HEK293T (cell line): ENCODE measurements around the gene MAGEA8.

ENCODE experiments used
- ARNT ChIP-seq: fragments of 450-650 bp; IDR thresholded peaks from 2 replicates; pipeline ENCODE4 v1.6.1; 2017; ENCODE audit warnings: mild to moderate bottlenecking
- BHLHE40 ChIP-seq: fragments of 450-650 bp; IDR thresholded peaks from 2 replicates; pipeline ENCODE4 v1.6.1; 2016; ENCODE audit warnings: mild to moderate bottlenecking, moderate library complexity, borderline replicate concordance
- CTBP1 ChIP-seq: fragments of 450-650 bp; IDR thresholded peaks from 2 replicates; pipeline ENCODE4 v1.6.1; 2016; ENCODE audit warnings: borderline replicate concordance
- ELF4 ChIP-seq: fragments of 450-650 bp; IDR thresholded peaks from 2 replicates; pipeline ENCODE4 v1.6.1; 2017; ENCODE audit warnings: antibody characterized with exemption
- FOXA1 ChIP-seq: fragments of 450-650 bp; IDR thresholded peaks from 2 replicates; pipeline ENCODE4 v1.6.1; 2016; ENCODE audit warnings: mild to moderate bottlenecking
- FOXK2 ChIP-seq: fragments of 450-650 bp; IDR thresholded peaks from 2 replicates; pipeline ENCODE4 v1.6.1; 2016; ENCODE audit warnings: mild to moderate bottlenecking
- FOXM1 ChIP-seq: fragments of 450-650 bp; IDR thresholded peaks from 2 replicates; pipeline ENCODE4 v1.6.1; 2017; ENCODE audit warnings: mild to moderate bottlenecking, borderline replicate concordance
- HDGF ChIP-seq: fragments of 450-650 bp; IDR thresholded peaks from 2 replicates; pipeline ENCODE4 v1.6.1; 2017; ENCODE audit warnings: antibody characterized with exemption, borderline replicate concordance
- L3MBTL2 ChIP-seq: fragments of 450-650 bp; conservative IDR thresholded peaks from 2 replicates; pipeline ENCODE4 v1.6.1; 2016; ENCODE audit warnings: mild to moderate bottlenecking
- NFRKB ChIP-seq: fragments of 450-650 bp; IDR thresholded peaks from 2 replicates; pipeline ENCODE4 v1.6.1; 2016; ENCODE audit warnings: mild to moderate bottlenecking, moderate library complexity
- PKNOX1 ChIP-seq: fragments of 450-650 bp; IDR thresholded peaks from 2 replicates; pipeline ENCODE4 v1.6.1; 2016
- SP1 ChIP-seq: fragments of 450-650 bp; IDR thresholded peaks from 2 replicates; pipeline ENCODE4 v1.6.1; 2017
- SUZ12 ChIP-seq: fragments of 450-650 bp; IDR thresholded peaks from 2 replicates; pipeline ENCODE4 v1.6.1; 2016; ENCODE audit warnings: mild to moderate bottlenecking
- ZNF384 ChIP-seq: fragments of 450-650 bp; IDR thresholded peaks from 2 replicates; pipeline ENCODE4 v1.6.1; 2016

DNA sequence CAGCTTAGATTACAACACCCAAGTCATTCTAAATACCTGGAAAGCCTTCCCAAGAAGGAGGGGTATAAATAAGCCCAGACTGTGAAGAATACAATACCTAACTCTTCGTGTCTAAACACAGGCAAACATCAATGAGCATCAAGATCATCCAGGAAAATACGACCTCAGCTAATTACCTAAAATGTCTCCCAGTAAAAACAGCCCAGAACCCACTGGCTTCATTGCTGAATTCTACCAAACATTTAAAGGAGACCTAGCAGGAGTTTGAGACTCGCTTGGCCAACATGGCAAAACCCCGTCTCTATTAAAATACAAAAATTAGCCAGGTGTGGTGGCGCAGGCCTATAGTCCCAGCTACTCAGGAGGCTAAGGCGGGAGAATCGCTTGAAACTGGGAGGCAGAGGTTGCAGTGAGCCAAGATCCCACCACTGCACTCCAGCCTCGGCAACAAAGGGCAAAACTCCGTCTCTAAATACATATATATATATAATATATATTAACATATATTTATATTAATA lies 29.3 kb downstream of the MAGEA8 start:
- TF ChIP-seq FOXM1 (no peak), L3MBTL2 (no peak), SP1 (no peak), SUZ12 (no peak), BHLHE40 (no peak), FOXA1 (no peak), NFRKB (no peak), HDGF (no peak), FOXK2 (no peak), ELF4 (no peak), CTBP1 (no peak), ZNF384 (no peak), PKNOX1 (no peak), ARNT (no peak)
